ENCODE measurements around the gene YTHDF1. TPM values are rescaled to one million over a fixed set of nuclear protein-coding genes. Genes with fewer than 3 reads are reported as not detected.

Gene YTHDF1
- total RNA-seq, 1 donor from 2014 or later = 27.7 TPM

- intact Hi-C loops (cut with DNase I) = no loop called here
- Histone ChIP-seq H3K9me3 (no peaks in the 10 kb centered on the region), H3K4me3 (peak overlapping the region; percentile 36 to 40), H3K4me1 (peaks cover 21% of the 10 kb centered on the region), H3K27me3 (peaks cover 11% of the 10 kb centered on the region), H3K27ac (no peak overlapping the region), H3K36me3 (no peaks in the 10 kb centered on the region)
- TF ChIP-seq POLR2AphosphoS5 (IDR thresholded peaks at IDR 0.05; ENCODE audit: insufficient read depth in 1 of 2, low read depth in 1 of 2) = no peak
- no peak for TF ChIP-seq CTCF (IDR thresholded peaks at IDR 0.05)
- no peak for TF ChIP-seq POLR2A (IDR thresholded peaks at IDR 0.05)
- no peak for DNase-seq (ENCODE audit: extremely low spot score in 2 of 2)
Measured at GRCh38 chr20:63254606-63255384, 38.9 kb upstream of the YTHDF1 start.

GRCh38 chr20:63254232-63254605, 38.3 kb upstream of the YTHDF1 start, which contains the start of gene NKAIN4:
Gene NKAIN4, minus strand, starts transcription at chr20:63254463. Its CDS starts 13 bp downstream, at chr20:63254450.
- H3K27ac ChIP-seq = no peak within 1 kb of the TSS
- peaks cover 11% of the 10 kb centered on the region for H3K27me3 ChIP-seq
- intact Hi-C loops (cut with DNase I) = no loop called here

GRCh38 chr20:63253438-63254231, 37.7 kb upstream of the YTHDF1 start:
- Histone ChIP-seq H3K4me3 (peak overlapping the region; percentile 36 to 40), H3K4me1 (peaks cover 21% of the 10 kb centered on the region), H3K27ac (no peak overlapping the region), H3K27me3 (peaks cover 11% of the 10 kb centered on the region), H3K36me3 (no peaks in the 10 kb centered on the region), H3K9me3 (no peaks in the 10 kb centered on the region)
- intact Hi-C loops (cut with DNase I) = no loop called here
- no peak for TF ChIP-seq CTCF (IDR thresholded peaks at IDR 0.05)
- TF ChIP-seq POLR2A (IDR thresholded peaks at IDR 0.05) = no peak
- TF ChIP-seq POLR2AphosphoS5 (IDR thresholded peaks at IDR 0.05; ENCODE audit: insufficient read depth in 1 of 2, low read depth in 1 of 2) = no peak
- DNase-seq (ENCODE audit: extremely low spot score in 2 of 2) = no peak

More at GRCh38 chr20:63254232-63254605, 38.3 kb upstream of the YTHDF1 start, which contains the start of gene NKAIN4:
- Histone ChIP-seq H3K4me3 (peak within 1 kb of the TSS; percentile 36 to 40), H3K9me3 (no peaks in the 10 kb centered on the region), H3K4me1 (peaks cover 21% of the 10 kb centered on the region), H3K36me3 (no peaks in the 10 kb centered on the region)
- TF ChIP-seq POLR2A (IDR thresholded peaks at IDR 0.05) (no peak), CTCF (IDR thresholded peaks at IDR 0.05) (no peak), POLR2AphosphoS5 (IDR thresholded peaks at IDR 0.05; ENCODE audit: insufficient read depth in 1 of 2, low read depth in 1 of 2) (no peak)
- no peak for DNase-seq (ENCODE audit: extremely low spot score in 2 of 2)

- peaks cover 11% of the 10 kb centered on the region for H3K27me3 ChIP-seq
- intact Hi-C loops (cut with DNase I) = no loop called here
- H3K9me3 ChIP-seq = no peaks in the 10 kb centered on the region
- no peak for DNase-seq (ENCODE audit: extremely low spot score in 2 of 2)
- TF ChIP-seq POLR2A (IDR thresholded peaks at IDR 0.05) (no peak), POLR2AphosphoS5 (IDR thresholded peaks at IDR 0.05; ENCODE audit: insufficient read depth in 1 of 2, low read depth in 1 of 2) (no peak), CTCF (IDR thresholded peaks at IDR 0.05) (no peak)
- no peaks in the 10 kb centered on the region for H3K36me3 ChIP-seq
- H3K4me1 ChIP-seq = peaks cover 21% of the 10 kb centered on the region
- H3K4me3 ChIP-seq = peak overlapping the region; percentile 36 to 40
- H3K27ac ChIP-seq = no peak overlapping the region
Measured at GRCh38 chr20:63253065-63253437, 37.1 kb upstream of the YTHDF1 start.

Data from vagina (tissue), 2 donors.